SK-N-SH (cell line): ENCODE measurements around the gene TMEM179. TPM values are rescaled to one million over a fixed set of nuclear protein-coding genes. Genes with fewer than 3 reads are reported as not detected.

Source experiments
- CTCF ChIA-PET: fragments of 300-600, 350-600 bp; formaldehyde crosslinking; extraction: SDS; loops from one replicate; lab custom pipeline; 2021; lab: Yijun Ruan, JAX
- POLR2A ChIA-PET: fragments of 350-600 bp; sonication (Branson Sonifier 250); formaldehyde crosslinking; extraction: SDS; loops from one replicate; lab custom pipeline; 2020; ENCODE audit warnings: antibody characterized with exemption, inconsistent platforms; lab: Yijun Ruan, JAX
- DNase-seq: peaks from one replicate; pipeline ENCODE4 v3.0.0; 2012
- H2AFZ ChIP-seq: fragments of 200-600 bp; sonication (generic); 2 replicates; pipeline ENCODE4 v1.8.1; 2016; ENCODE audit warnings: antibody characterized with exemption, mild to moderate bottlenecking, low read depth
- H3F3A ChIP-seq: fragments of 200-600 bp; sonication (generic); replicated peaks from 2 replicates; pipeline ENCODE3; 2016; ENCODE audit warnings: antibody characterized with exemption, mild to moderate bottlenecking; ENCODE audit not compliant: insufficient read depth
- H3K27ac ChIP-seq, 2 experiments: fragments of 200-500 bp in 1 of 2; fragments of 200-600 bp in 1 of 2; sonication (Bioruptor generic) in 1 of 2; sonication (generic), shearing (Covaris generic) in 1 of 2; 2 replicates each; pipeline versions ENCODE4 v1.5.1 to v1.6.1; 2014 to 2016; ENCODE audit warnings: low read depth in 2 of 2, inconsistent platforms in 1 of 2, low read length in 1 of 2, mild to moderate bottlenecking in 1 of 2, mixed read lengths in 1 of 2
- H3K27me3 ChIP-seq: fragments of 200-600 bp; sonication (generic), shearing (Covaris generic); 2 replicates; pipeline ENCODE4 v1.6.1; 2016; ENCODE audit warnings: mixed run types; ENCODE audit not compliant: insufficient read depth
- H3K36me3 ChIP-seq, 2 experiments: fragments of 200-500 bp in 1 of 2; fragments of 200-600 bp in 1 of 2; sonication (Bioruptor generic) in 1 of 2; sonication (generic) in 1 of 2; replicated peaks in 1 of 2; 2 replicates each; pipeline versions ENCODE3 to v1.5.1; 2014 to 2016; ENCODE audit warnings: low read length in 1 of 2, mild to moderate bottlenecking in 1 of 2; ENCODE audit not compliant: insufficient read depth in 2 of 2, control insufficient read depth in 1 of 2
- H3K4me1 ChIP-seq, 2 experiments: fragments of 200-500 bp in 1 of 2; fragments of 200-600 bp in 1 of 2; sonication (Bioruptor generic) in 1 of 2; sonication (generic), shearing (Covaris generic) in 1 of 2; 2 replicates each; pipeline versions ENCODE4 v1.5.1 to v1.6.1; 2014 to 2016; ENCODE audit warnings: low read depth in 1 of 2, low read length in 1 of 2, mixed run types in 1 of 2; ENCODE audit not compliant: insufficient read depth in 2 of 2, control insufficient read depth in 1 of 2
- H3K4me2 ChIP-seq: fragments of 200-600 bp; sonication (generic), shearing (Covaris generic); 2 replicates; pipeline ENCODE4 v1.6.1; 2017; ENCODE audit warnings: mixed run types
- H3K4me3 ChIP-seq, 2 experiments: fragments of 200-500 bp in 1 of 2; fragments of 200-600 bp in 1 of 2; sonication (Bioruptor generic) in 1 of 2; sonication (generic), shearing (Covaris generic) in 1 of 2; 2 replicates each; pipeline versions ENCODE4 v1.5.1 to v1.8.1; 2014 to 2016; ENCODE audit warnings: low read depth in 2 of 2, inconsistent platforms in 1 of 2, low read length in 1 of 2, mild to moderate bottlenecking in 1 of 2, mixed read lengths in 1 of 2, moderate library complexity in 1 of 2
- H3K79me2 ChIP-seq: fragments of 200-600 bp; sonication (generic); 2 replicates; pipeline ENCODE4 v1.8.1; 2017; ENCODE audit warnings: mild to moderate bottlenecking; ENCODE audit not compliant: insufficient read depth
- H3K9ac ChIP-seq: fragments of 200-600 bp; sonication (generic); 2 replicates; pipeline ENCODE4 v1.6.1; 2017; ENCODE audit warnings: mixed run types
- H3K9me2 ChIP-seq: fragments of 200-600 bp; sonication (generic); 2 replicates; pipeline ENCODE4 v1.6.1; 2017; ENCODE audit warnings: mixed run types
- H3K9me3 ChIP-seq: fragments of 200-600 bp; sonication (generic); 2 replicates; pipeline ENCODE4 v1.6.1; 2017; ENCODE audit warnings: mixed run types, mild to moderate bottlenecking, moderate library complexity
- H4K20me1 ChIP-seq: fragments of 200-600 bp; sonication (generic); 2 replicates; pipeline ENCODE4 v1.6.1; 2017; ENCODE audit warnings: mild to moderate bottlenecking, mixed run types; ENCODE audit not compliant: insufficient read depth
- CHD2 ChIP-seq: fragments of 150-350 bp; IDR thresholded peaks from 2 replicates; pipeline ENCODE4 v1.6.1; 2018; ENCODE audit warnings: low read length; ENCODE audit not compliant: partially characterized antibody
- CTCF ChIP-seq: fragments of 200-600 bp; sonication (generic); IDR thresholded peaks from 2 replicates; pipeline ENCODE4 v1.6.1; 2017; ENCODE audit warnings: antibody characterized with exemption, mild to moderate bottlenecking, moderate library complexity
- FOSL2 ChIP-seq: IDR thresholded peaks from 2 replicates; pipeline ENCODE4 v1.4.0; 2012; ENCODE audit warnings: low read depth, mild to moderate bottlenecking, moderate library complexity, borderline replicate concordance
- GABPA ChIP-seq: IDR thresholded peaks from 2 replicates; pipeline ENCODE4 v1.4.0; 2012; ENCODE audit warnings: low read depth, mild to moderate bottlenecking
- GATA2 ChIP-seq: sonication (generic); formaldehyde crosslinking; IDR thresholded peaks from 2 replicates; pipeline ENCODE4 v1.5.0; 2020; ENCODE audit warnings: mild to moderate bottlenecking, missing genetic modification reagents
- NRF1 ChIP-seq: IDR thresholded peaks from 2 replicates; pipeline ENCODE4 v1.6.1; 2012; ENCODE audit warnings: low read depth, mild to moderate bottlenecking, low read length
- RCOR1 ChIP-seq: fragments of 150-350 bp; IDR thresholded peaks from 2 replicates; pipeline ENCODE4 v1.6.1; 2017; ENCODE audit warnings: antibody characterized with exemption, low read length
- RXRA ChIP-seq: IDR thresholded peaks from 2 replicates; pipeline ENCODE4 v1.4.0; 2012; ENCODE audit warnings: low read depth, mild to moderate bottlenecking, borderline replicate concordance
- SMC3 ChIP-seq: IDR thresholded peaks from 2 replicates; pipeline ENCODE4 v1.6.1; 2012; ENCODE audit warnings: low read depth, low read length, improper control_type of control experiment
- WGBS: methylation state at CpG from one replicate; pipeline ENCODE4 v1.1.6; 2017; ENCODE audit warnings: low lambda C conversion rate; 5-methylcytosine and 5-hydroxymethylcytosine counted together
- polyA plus RNA-seq, 3 experiments: library from polyadenylated mRNA; depleted of rRNA; stranded (reverse); fragments of >200 nt; gene quantifications; 2 replicates each; pipeline ENCODE4 v1.2.3, GENCODE V29; 2012
- TF ChIP-seq, protein P1 (sequence below): IDR thresholded peaks from 2 replicates; pipeline ENCODE4; 2012

The TMEM179 gene
- polyA plus RNA-seq, 1 of the 3 experiments (the other 2 are of a cell fraction), result 1.7 TPM

- TF ChIP-seq CTCF (no peak), CHD2 (no peak)
These were observed 38.7 kb upstream of the TMEM179 start (continued) for GRCh38 chr14:104643306-104643705.

DNA sequence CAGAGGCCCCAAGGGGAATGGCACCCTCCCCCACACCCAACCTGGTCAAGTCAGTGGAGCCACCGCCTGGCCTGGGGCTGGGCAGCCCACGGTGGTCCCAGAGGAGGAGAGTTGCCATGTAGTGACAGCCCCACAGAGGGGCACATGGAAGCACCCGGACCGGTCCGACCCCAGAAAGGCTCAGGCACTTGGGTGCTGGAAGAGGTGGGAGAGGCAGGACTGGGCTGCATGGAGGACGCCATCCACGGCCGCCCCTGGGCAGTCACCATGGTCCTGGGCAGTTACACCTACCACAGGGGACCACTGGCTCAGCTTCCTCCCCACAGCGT is 37.9 kb upstream of the TMEM179 start:
- Histone ChIP-seq H3K27ac (no peak overlapping the region), H3F3A (no peaks in the 10 kb centered on the region), H3K79me2 (no peaks in the 10 kb centered on the region), H3K4me3 (no peak overlapping the region), H3K4me2 (no peak overlapping the region), H4K20me1 (no peaks in the 10 kb centered on the region), H2AFZ (no peak overlapping the region), H3K9ac (no peak overlapping the region), H3K9me3 (no peaks in the 10 kb centered on the region), H3K9me2 (no peaks in the 10 kb centered on the region), H3K27me3 (no peaks in the 10 kb centered on the region), H3K4me1 (peaks cover 0 to 4% of the 10 kb centered on the region in 2 experiments; a peak in 2 of 4 replicates), H3K36me3 (no peaks in the 10 kb centered on the region)
- DNase-seq, result peak; percentile 25
- no peak for TF ChIP-seq CTCF
- TF ChIP-seq NRF1, result no peak
- no peak for TF ChIP-seq RCOR1
- no peak for TF ChIP-seq FOSL2
- ChIA-PET CTCF (interaction anchor here (1.4 kb wide), 1 partner anchor 565 kb away, joined by 3 read pairs; no protein-coding TSS in a partner anchor), POLR2A (no interaction called here)
- WGBS, result 83% methylated on average over 3 of the region's 9 CpGs

DNA sequence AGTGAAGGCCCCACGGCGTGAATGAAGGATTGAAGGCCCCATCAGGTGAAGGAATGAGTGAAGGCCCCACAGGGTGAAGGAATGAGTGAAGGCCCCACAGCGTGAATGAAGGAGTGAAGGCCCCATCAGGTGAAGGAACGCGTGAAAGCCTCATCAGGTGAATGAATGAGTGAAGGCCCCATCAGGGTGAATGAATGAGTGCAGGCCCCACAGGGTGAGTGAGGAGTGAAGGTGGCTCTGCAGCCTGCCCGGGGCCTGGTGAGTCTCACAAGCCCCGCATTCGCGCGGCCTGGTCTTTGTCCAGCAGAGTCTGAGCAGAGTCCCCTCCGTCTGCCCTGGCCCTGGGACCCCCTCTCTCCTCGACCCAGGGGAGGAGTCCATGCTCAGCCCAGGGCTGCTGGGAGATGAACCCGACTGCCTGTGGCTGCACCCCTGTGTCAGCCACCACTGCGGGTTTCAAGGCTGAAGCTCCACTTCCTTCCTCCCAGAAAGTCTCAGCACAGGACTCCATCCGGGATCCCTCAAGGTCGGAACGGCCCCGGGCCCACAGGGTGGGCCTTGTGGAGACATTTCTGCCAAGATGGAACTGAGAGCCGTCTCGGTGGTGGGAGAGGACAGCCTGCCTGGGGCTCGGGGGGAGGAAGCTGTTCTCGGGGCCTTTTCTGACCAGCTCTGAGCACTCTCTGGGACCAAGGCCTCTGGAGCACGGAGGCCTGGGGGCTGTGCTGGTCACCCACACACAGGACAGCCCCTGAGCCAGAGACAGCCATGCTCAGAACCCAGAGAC is 37.4 kb upstream of the TMEM179 start:
- Histone ChIP-seq H3K27me3 (no peaks in the 10 kb centered on the region), H3K9me2 (no peaks in the 10 kb centered on the region), H3K4me3 (no peak overlapping the region), H3K27ac (no peak overlapping the region)
- peak; percentile 32 for DNase-seq
- CTCF ChIA-PET, result interaction anchor here (1.4 kb wide), 1 partner anchor 564 kb away, joined by 3 read pairs; no protein-coding TSS in a partner anchor
- no peak for TF ChIP-seq RXRA
- TF ChIP-seq, protein P1, sequence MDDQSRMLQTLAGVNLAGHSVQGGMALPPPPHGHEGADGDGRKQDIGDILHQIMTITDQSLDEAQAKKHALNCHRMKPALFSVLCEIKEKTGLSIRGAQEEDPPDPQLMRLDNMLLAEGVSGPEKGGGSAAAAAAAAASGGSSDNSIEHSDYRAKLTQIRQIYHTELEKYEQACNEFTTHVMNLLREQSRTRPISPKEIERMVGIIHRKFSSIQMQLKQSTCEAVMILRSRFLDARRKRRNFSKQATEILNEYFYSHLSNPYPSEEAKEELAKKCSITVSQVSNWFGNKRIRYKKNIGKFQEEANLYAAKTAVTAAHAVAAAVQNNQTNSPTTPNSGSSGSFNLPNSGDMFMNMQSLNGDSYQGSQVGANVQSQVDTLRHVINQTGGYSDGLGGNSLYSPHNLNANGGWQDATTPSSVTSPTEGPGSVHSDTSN, result no peak
- no peak for TF ChIP-seq SMC3
- TF ChIP-seq GATA2 (CRISPR knock-in tag), result no peak
- TF ChIP-seq GABPA, result no peak
- TF ChIP-seq, all 33 proteins: peak for 0
- Histone ChIP-seq H3K79me2 (no peaks in the 10 kb centered on the region), H3K9ac (no peak overlapping the region), H3K36me3 (no peaks in the 10 kb centered on the region), H4K20me1 (no peaks in the 10 kb centered on the region), H3K4me1 (peaks cover 0 to 4% of the 10 kb centered on the region in 2 experiments; a peak in 2 of 4 replicates), H2AFZ (no peak overlapping the region), H3K4me2 (no peak overlapping the region), H3K9me3 (no peaks in the 10 kb centered on the region), H3F3A (no peaks in the 10 kb centered on the region)
- WGBS, result 90% methylated on average over 20 of the region's 23 CpGs
- POLR2A ChIA-PET, result no interaction called here
